ENCODE data around the gene MPC1. TPM values are rescaled to one million over a fixed set of nuclear protein-coding genes. Genes with fewer than 3 reads are reported as not detected.

Gene MPC1
- total and polyA plus RNA-seq, 2 experiments from 2014 or later = 15.5 to 39.4 TPM

DNA sequence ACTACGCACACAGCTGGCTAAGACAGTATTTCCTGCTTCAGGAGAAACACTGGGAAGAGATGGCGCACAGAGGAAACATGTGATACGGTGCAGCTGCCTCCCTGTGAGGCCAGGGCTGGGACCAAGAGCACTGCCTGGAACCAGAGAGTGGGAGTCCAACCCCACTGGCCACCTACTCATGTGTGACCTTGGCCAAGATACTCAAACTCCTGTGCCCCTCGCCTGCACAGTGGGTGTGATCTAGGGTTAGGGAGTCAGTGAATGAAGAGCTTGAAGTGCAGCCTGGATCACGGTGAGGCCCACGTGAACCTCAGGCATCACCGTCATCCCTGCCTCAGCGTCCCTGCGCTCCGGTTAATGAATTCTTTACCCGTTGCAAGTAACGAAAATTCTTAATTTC lies 41.7 kb upstream of the MPC1 start:
- H3K4me3 Mint-ChIP-seq = no peak overlapping the region
- Histone ChIP-seq H3K27ac (ENCODE audit: low read depth) (no peak overlapping the region), H3K9me2 (ENCODE audit: insufficient read depth) (no peaks in the 10 kb centered on the region), H3K79me2 (replicated peaks; ENCODE audit: insufficient read depth) (no peaks in the 10 kb centered on the region), H3K4me2 (no peak overlapping the region), H3K27me3 (ENCODE audit: insufficient read depth) (no peaks in the 10 kb centered on the region), H3K36me3 (ENCODE audit: insufficient read depth) (no peaks in the 10 kb centered on the region), H2AFZ (no peak overlapping the region), H3F3A (replicated peaks; ENCODE audit: low read depth) (no peaks in the 10 kb centered on the region), H4K20me1 (replicated peaks; ENCODE audit: insufficient read depth) (no peaks in the 10 kb centered on the region), H3K4me1 (ENCODE audit: insufficient read depth) (no peaks in the 10 kb centered on the region), H3K4me3 (no peak overlapping the region)
- H3K4me1 Mint-ChIP-seq = peaks cover 6% of the 10 kb centered on the region; the same call in 2 of the 3 replicates
- no peak for TF ChIP-seq CREB1 (CRISPR knock-in tag; IDR thresholded peaks at IDR 0.05; ENCODE audit: low read depth)
- TF ChIP-seq JUNB (IDR thresholded peaks at IDR 0.05; ENCODE audit: unreplicated experiment) = no peak
- no peak for TF ChIP-seq ZNF114 (CRISPR knock-in tag; IDR thresholded peaks at IDR 0.05)
- no peak for TF ChIP-seq POLR2AphosphoS5 (IDR thresholded peaks at IDR 0.05; ENCODE audit: low read depth)
- TF ChIP-seq, protein P1, sequence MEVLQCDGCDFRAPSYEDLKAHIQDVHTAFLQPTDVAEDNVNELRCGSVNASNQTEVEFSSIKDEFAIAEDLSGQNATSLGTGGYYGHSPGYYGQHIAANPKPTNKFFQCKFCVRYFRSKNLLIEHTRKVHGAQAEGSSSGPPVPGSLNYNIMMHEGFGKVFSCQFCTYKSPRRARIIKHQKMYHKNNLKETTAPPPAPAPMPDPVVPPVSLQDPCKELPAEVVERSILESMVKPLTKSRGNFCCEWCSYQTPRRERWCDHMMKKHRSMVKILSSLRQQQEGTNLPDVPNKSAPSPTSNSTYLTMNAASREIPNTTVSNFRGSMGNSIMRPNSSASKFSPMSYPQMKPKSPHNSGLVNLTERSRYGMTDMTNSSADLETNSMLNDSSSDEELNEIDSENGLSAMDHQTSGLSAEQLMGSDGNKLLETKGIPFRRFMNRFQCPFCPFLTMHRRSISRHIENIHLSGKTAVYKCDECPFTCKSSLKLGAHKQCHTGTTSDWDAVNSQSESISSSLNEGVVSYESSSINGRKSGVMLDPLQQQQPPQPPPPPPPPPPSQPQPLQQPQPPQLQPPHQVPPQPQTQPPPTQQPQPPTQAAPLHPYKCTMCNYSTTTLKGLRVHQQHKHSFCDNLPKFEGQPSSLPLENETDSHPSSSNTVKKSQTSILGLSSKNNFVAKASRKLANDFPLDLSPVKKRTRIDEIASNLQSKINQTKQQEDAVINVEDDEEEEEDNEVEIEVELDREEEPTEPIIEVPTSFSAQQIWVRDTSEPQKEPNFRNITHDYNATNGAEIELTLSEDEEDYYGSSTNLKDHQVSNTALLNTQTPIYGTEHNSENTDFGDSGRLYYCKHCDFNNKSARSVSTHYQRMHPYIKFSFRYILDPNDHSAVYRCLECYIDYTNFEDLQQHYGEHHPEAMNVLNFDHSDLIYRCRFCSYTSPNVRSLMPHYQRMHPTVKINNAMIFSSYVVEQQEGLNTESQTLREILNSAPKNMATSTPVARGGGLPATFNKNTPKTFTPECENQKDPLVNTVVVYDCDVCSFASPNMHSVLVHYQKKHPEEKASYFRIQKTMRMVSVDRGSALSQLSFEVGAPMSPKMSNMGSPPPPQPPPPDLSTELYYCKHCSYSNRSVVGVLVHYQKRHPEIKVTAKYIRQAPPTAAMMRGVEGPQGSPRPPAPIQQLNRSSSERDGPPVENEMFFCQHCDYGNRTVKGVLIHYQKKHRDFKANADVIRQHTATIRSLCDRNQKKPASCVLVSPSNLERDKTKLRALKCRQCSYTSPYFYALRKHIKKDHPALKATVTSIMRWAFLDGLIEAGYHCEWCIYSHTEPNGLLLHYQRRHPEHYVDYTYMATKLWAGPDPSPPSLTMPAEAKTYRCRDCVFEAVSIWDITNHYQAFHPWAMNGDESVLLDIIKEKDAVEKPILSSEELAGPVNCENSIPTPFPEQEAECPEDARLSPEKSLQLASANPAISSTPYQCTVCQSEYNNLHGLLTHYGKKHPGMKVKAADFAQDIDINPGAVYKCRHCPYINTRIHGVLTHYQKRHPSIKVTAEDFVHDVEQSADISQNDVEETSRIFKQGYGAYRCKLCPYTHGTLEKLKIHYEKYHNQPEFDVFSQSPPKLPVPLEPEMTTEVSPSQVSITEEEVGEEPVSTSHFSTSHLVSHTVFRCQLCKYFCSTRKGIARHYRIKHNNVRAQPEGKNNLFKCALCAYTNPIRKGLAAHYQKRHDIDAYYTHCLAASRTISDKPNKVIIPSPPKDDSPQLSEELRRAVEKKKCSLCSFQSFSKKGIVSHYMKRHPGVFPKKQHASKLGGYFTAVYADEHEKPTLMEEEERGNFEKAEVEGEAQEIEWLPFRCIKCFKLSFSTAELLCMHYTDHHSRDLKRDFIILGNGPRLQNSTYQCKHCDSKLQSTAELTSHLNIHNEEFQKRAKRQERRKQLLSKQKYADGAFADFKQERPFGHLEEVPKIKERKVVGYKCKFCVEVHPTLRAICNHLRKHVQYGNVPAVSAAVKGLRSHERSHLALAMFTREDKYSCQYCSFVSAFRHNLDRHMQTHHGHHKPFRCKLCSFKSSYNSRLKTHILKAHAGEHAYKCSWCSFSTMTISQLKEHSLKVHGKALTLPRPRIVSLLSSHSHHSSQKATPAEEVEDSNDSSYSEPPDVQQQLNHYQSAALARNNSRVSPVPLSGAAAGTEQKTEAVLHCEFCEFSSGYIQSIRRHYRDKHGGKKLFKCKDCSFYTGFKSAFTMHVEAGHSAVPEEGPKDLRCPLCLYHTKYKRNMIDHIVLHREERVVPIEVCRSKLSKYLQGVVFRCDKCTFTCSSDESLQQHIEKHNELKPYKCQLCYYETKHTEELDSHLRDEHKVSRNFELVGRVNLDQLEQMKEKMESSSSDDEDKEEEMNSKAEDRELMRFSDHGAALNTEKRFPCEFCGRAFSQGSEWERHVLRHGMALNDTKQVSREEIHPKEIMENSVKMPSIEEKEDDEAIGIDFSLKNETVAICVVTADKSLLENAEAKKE (CRISPR knock-in tag; IDR thresholded peaks at IDR 0.05) = no peak
- no peak for TF ChIP-seq CTCF (conservative IDR thresholded peaks at IDR 0.05; ENCODE audit: low read depth in 2 of 2)
- no peak for TF ChIP-seq STAT1 (IDR thresholded peaks at IDR 0.05; ENCODE audit: unreplicated experiment)
- no peak for TF ChIP-seq EZH2phosphoT487 (IDR thresholded peaks at IDR 0.05; ENCODE audit: unreplicated experiment)
- TF ChIP-seq REST (IDR thresholded peaks at IDR 0.05; ENCODE audit: unreplicated experiment) = no peak
- no peak for TF ChIP-seq NANOG (IDR thresholded peaks at IDR 0.05; ENCODE audit: borderline replicate concordance)
- peaks cover 27% of the 10 kb centered on the region for H3K36me3 Mint-ChIP-seq (ENCODE audit: low read depth)
- no peaks in the 10 kb centered on the region for H3K27me3 Mint-ChIP-seq (ENCODE audit: insufficient read depth, low read depth, poor library complexity)
- no peak overlapping the region for H3K27ac Mint-ChIP-seq
- DNase-seq (ENCODE audit: low spot score) (no peak), ATAC-seq (no peak)
- peaks cover 6% of the 10 kb centered on the region; the same call in 2 of the 3 replicates for H3K9me3 Mint-ChIP-seq

Measured in GM23338 (cell line).